Right atrium auricular region (tissue), 2 donors: ENCODE data around the gene C14orf180. TPM values are rescaled to one million over a fixed set of nuclear protein-coding genes. Genes with fewer than 3 reads are reported as not detected.

ENCODE experiments used
- DNase-seq: peaks from one replicate; pipeline ENCODE4 v3.0.0-alpha.2; 2019; ENCODE audit warnings: low spot score
- H3K27ac ChIP-seq, 2 donors: fragments of 200-600 bp; sonication (generic); 1 replicate in 1 of 2; 2 replicates in 1 of 2; pipeline ENCODE4 v1.5.1; 2016 to 2019
- H3K27me3 ChIP-seq, 2 donors: fragments of 200-600 bp; sonication (generic); one replicate each; pipeline versions ENCODE4 v1.5.1 to v1.6.0; 2017 to 2019
- H3K36me3 ChIP-seq: fragments of 200-600 bp; sonication (generic); one replicate; pipeline ENCODE4 v1.5.1; 2016
- H3K4me1 ChIP-seq, 2 donors: fragments of 200-600 bp; sonication (generic); one replicate each; pipeline versions ENCODE4 v1.5.1 to v1.6.0; 2017 to 2019
- H3K4me3 ChIP-seq, 2 donors: fragments of 200-600 bp; sonication (generic); 1 replicate in 1 of 2; 2 replicates in 1 of 2; pipeline ENCODE4 v1.5.1; 2017 to 2019; ENCODE audit warnings: mild to moderate bottlenecking in 1 of 2, moderate library complexity in 1 of 2
- H3K9me3 ChIP-seq, 2 donors: fragments of 200-600 bp; sonication (generic); one replicate each; pipeline ENCODE4 v1.5.1; 2019
- total RNA-seq, 2 donors: library from RNA; depleted of rRNA; stranded (reverse); fragments of >200 nt; gene quantifications; one replicate each; pipeline ENCODE4 v1.1.0, GENCODE V29; 2016
- TF ChIP-seq, protein P1 (sequence below), 2 donors: fragments of 200-600 bp; sonication (generic); IDR thresholded peaks; one replicate each; pipeline ENCODE4 v1.5.1; 2019; ENCODE audit warnings: antibody characterized with exemption in 2 of 2

The C14orf180 gene
- total RNA-seq, 2 donors from 2014 or later, result 59.5 to 135 TPM

DNA sequence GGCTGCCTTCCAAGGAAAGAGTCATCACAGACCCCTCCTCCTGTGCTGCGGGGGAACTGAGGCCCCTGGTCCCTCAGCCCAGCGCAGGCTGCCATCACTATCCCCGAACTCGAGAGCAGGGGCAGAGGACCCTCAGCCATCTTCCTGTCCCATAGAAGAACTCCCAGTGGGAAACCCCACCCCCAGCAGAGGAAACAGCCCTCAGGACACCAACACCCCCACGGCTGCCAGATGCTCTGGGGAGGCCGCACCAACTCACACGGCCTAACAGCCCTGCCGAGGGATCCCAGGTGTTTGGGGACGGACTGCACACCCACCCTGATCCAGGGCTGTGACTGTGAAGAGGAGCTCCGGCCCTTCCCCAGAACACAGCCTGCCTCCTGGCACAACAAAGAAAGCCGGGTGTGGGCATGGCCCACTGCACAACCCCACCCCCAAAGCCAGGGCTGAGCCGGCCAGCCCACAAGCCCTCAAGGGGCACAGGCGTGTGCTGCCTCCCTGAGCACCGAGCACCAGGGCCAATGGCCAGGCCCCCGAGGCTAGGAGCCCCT is 16.3 kb upstream of the C14orf180 start:
- TF ChIP-seq, protein P1, sequence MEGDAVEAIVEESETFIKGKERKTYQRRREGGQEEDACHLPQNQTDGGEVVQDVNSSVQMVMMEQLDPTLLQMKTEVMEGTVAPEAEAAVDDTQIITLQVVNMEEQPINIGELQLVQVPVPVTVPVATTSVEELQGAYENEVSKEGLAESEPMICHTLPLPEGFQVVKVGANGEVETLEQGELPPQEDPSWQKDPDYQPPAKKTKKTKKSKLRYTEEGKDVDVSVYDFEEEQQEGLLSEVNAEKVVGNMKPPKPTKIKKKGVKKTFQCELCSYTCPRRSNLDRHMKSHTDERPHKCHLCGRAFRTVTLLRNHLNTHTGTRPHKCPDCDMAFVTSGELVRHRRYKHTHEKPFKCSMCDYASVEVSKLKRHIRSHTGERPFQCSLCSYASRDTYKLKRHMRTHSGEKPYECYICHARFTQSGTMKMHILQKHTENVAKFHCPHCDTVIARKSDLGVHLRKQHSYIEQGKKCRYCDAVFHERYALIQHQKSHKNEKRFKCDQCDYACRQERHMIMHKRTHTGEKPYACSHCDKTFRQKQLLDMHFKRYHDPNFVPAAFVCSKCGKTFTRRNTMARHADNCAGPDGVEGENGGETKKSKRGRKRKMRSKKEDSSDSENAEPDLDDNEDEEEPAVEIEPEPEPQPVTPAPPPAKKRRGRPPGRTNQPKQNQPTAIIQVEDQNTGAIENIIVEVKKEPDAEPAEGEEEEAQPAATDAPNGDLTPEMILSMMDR (IDR thresholded peaks at IDR 0.05), result no peak
- DNase-seq, result no peak
- Histone ChIP-seq H3K4me1 (peaks cover 0 to 14% of the 10 kb centered on the region in 2 donors), H3K36me3 (no peaks in the 10 kb centered on the region), H3K27me3 (no peaks in the 10 kb centered on the region), H3K27ac (no peak overlapping the region), H3K9me3 (no peaks in the 10 kb centered on the region), H3K4me3 (no peak overlapping the region)

DNA sequence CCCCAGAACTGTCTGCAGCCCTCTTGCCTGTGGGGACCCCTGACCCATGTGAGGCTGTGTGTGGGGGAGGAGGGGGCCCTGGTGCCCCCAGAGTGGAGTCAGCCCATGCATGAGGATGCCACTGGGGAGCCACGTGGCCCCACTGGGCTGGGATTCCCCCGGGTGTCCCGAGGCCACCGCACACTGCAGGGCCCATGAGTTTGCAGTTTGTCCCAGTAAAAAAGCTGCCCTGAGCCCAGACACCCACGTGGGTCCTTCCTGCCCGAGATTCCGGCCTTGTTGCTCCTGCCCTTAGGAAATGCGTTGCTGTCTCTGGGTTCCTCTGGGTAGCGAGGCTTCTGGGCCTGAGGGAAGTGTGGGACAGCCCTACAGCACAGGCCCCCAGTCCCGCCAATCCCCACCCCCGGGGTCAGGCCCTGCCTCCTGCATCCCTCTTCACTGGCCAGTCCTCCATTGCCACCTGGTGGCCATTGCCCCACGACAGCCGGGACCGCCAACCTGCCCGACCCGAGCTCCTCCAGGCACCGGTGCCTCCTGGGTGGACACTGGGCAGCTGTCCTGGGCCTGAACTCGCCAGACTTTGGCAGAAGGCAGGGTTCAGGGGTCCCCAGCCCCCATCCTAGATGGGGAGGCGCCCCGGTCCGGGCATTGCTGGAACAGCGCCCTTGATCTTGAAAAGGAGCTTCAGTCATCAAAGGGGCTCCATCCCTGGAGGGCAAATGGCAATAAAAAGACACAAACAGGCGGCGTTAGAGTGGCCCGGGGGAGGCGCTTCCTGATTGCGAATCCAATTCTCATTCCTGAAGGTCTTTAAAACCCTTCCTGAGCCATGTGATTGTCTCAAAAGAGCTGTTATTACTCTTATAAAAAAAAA is 15.6 kb upstream of the C14orf180 start:
- TF ChIP-seq, protein P1 (IDR thresholded peaks at IDR 0.05), result peak; percentile 78 to 90
- Histone ChIP-seq H3K27me3 (no peaks in the 10 kb centered on the region), H3K9me3 (no peaks in the 10 kb centered on the region), H3K36me3 (no peaks in the 10 kb centered on the region), H3K4me1 (peaks cover 0 to 14% of the 10 kb centered on the region in 2 donors), H3K4me3 (no peak overlapping the region), H3K27ac (no peak overlapping the region)
- peak; percentile 72 for DNase-seq

DNA sequence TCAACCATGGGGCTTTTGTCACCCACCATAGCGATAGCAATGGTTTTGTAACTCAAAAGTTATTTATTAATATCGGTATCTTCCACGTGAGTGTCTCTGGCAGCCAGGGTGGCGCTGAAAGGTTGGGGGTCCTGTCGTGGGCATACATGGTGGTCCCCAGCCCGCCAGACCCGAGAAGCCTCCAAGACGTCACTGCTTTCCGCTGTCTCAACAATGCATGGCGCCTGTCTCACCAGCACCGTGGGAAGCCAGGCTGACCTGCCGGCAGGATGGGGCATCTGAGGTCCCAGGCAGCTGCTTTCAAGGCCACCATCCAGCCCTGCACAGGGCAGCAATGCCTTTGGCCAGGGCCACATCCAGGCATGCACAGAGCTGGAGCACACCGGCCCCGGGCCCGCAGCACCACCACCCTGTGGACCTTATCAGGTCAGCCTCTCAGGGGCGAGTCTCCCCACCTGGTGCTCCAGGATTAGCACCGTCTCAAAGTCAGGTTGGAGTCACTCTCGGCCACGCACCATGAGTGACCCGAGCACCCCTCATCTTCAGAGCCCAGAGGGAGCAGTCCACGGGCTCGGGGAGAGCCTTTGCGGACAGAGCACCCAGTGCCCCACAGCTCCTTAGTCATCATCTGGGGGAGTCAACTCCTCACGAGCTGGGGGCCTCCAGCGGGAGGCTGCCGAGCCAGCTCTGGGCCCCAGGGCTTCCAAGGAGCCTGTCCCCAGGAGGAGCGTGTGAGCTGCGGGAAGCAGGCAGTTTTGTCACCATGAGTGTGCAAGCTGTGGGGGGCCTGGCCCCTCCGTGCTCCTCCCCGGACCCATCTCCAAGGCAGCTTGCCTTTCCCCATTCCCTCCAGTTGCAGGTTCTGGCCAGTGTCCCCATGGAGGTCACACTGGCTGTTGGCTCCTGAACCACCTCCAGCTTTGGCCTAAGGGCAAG is 14.6 kb upstream of the C14orf180 start:
- H3K4me3 ChIP-seq, result no peak overlapping the region
- no peaks in the 10 kb centered on the region for H3K36me3 ChIP-seq
- peaks cover 0 to 14% of the 10 kb centered on the region in 2 donors for H3K4me1 ChIP-seq
- no peak for DNase-seq
- TF ChIP-seq, protein P1 (IDR thresholded peaks at IDR 0.05), result no peak
- H3K27me3 ChIP-seq, result no peaks in the 10 kb centered on the region
- H3K27ac ChIP-seq, result no peak overlapping the region
- no peaks in the 10 kb centered on the region for H3K9me3 ChIP-seq

DNA sequence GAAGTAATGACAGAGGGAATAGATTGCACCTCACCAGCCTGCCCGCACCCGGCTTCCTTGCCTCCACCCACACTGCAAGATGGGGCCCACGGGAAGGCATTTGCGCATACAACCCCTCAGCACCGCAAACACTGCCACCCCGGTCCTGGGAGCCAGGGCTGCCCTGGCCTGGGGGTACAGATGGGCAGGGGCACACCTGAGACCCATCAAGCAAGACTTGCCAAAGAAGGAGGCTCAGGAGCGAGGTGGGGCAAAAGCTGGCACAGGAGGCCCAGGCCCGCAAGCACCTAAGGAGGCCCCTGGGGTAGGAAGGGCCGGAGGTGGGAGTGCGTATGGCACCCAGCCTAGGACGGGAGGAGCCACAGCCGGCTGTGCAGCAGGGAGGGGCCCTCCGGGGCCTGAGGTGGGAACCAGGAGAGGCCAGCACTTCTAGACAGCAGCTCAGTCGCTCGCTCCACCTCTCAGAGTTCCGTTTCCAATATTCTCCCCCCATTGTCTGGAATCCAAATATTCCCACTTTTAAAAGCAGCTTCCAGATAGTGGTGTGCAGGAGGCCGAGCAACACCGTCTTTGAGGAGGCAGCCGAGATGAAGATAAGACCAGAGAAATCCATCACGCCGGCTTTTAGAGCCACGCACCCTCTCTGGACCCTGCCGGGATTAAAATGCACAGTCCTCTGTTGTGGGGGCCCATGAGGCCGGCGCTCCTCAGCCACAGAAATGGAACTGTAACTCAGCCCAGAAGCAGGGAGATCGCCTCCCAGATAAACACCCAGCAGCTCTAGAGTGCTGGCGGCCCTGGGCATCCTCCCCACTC is 12.2 kb upstream of the C14orf180 start:
- Histone ChIP-seq H3K36me3 (no peaks in the 10 kb centered on the region), H3K27ac (no peak overlapping the region), H3K4me3 (no peak overlapping the region), H3K27me3 (no peaks in the 10 kb centered on the region), H3K4me1 (peaks cover 0 to 22% of the 10 kb centered on the region in 2 donors), H3K9me3 (no peaks in the 10 kb centered on the region)
- DNase-seq, result no peak
- TF ChIP-seq, protein P1 (IDR thresholded peaks at IDR 0.05), result no peak

DNA sequence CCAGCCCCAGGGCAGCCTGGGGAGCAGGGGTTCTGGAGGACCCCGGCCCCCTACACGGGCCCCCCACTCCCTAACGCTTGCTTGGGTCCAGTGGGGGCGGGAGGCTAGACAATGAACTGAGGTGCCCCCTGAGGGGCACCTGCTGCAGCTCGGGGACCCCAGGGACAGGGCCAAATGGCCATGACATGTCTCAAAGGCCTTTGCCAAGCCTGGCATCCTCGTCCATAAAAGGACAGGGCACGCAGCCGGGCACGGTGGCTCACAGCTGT is 11.7 kb upstream of the C14orf180 start:
- Histone ChIP-seq H3K36me3 (no peaks in the 10 kb centered on the region), H3K27me3 (no peaks in the 10 kb centered on the region), H3K9me3 (no peaks in the 10 kb centered on the region), H3K27ac (no peak overlapping the region), H3K4me3 (no peak overlapping the region), H3K4me1 (peaks cover 0 to 24% of the 10 kb centered on the region in 2 donors)
- TF ChIP-seq, protein P1 (IDR thresholded peaks at IDR 0.05), result no peak
- no peak for DNase-seq
